Bronchial epithelial cell (primary cell): ENCODE data around the gene LYZL4. TPM values are rescaled to one million over a fixed set of nuclear protein-coding genes. Genes with fewer than 3 reads are reported as not detected.

Experiments
- DNase-seq: peaks from one replicate; pipeline ENCODE4 v3.0.0-alpha.2; 2010; ENCODE audit warnings: low read depth
- FAIRE-seq: peaks from 2 replicates; lab custom pipeline; 2011; peaks lifted over from hg19 to GRCh38; lab: Jason Lieb, UNC
- H3K27me3 ChIP-seq: 2 replicates; pipeline ENCODE4 v1.5.1; 2011; ENCODE audit warnings: low read length; ENCODE audit not compliant: control insufficient read depth, insufficient read depth
- H3K36me3 ChIP-seq: 2 replicates; pipeline ENCODE4 v1.5.1; 2011; ENCODE audit warnings: low read length; ENCODE audit not compliant: control insufficient read depth, insufficient read depth
- H3K4me3 ChIP-seq: 2 replicates; pipeline ENCODE4 v1.5.1; 2011; ENCODE audit warnings: mild to moderate bottlenecking, low read depth, low read length, control low read depth
- total RNA-seq: library from RNA; depleted of rRNA; stranded (reverse); fragments of >200 nt; gene quantifications from 2 replicates; pipeline ENCODE4 v1.2.1, GENCODE V29; 2014
- TF ChIP-seq, protein P1 (sequence below): IDR thresholded peaks from 2 replicates; pipeline ENCODE4 v1.5.1; 2011; ENCODE audit warnings: mild to moderate bottlenecking, moderate library complexity, low read length, control low read depth, inconsistent platforms; ENCODE audit not compliant: insufficient read depth, severe bottlenecking

The LYZL4 gene
- total RNA-seq, 1 donor from 2014 or later: not detected

DNA sequence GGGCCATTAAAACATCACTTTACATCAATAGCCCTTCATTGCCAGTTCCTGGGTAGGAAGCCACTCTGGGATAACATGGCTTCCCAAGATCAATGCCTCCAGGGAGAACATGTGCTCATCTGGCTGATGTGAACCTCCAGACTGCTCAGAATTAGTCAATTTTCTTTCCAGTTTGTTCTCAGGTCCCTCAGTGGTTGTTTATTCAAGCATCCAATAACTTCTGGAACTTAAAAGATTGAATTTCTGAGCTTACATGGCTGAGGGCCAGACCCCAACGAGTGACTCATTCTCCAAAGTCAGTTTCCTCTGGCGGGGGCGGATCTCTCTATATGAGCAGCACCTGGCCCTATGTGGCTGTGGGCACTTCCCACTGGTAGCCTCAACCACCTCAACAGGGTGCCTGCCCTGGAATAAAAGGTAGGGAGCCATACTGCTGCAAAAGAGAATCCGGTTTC lies 34.0 kb downstream of the LYZL4 start:
- FAIRE-seq (no peak), DNase-seq (peak; percentile 89)
- Histone ChIP-seq H3K36me3 (no peaks in the 10 kb centered on the region), H3K27me3 (peaks cover 2% of the 10 kb centered on the region), H3K4me3 (no peak overlapping the region)
- TF ChIP-seq, protein P1, sequence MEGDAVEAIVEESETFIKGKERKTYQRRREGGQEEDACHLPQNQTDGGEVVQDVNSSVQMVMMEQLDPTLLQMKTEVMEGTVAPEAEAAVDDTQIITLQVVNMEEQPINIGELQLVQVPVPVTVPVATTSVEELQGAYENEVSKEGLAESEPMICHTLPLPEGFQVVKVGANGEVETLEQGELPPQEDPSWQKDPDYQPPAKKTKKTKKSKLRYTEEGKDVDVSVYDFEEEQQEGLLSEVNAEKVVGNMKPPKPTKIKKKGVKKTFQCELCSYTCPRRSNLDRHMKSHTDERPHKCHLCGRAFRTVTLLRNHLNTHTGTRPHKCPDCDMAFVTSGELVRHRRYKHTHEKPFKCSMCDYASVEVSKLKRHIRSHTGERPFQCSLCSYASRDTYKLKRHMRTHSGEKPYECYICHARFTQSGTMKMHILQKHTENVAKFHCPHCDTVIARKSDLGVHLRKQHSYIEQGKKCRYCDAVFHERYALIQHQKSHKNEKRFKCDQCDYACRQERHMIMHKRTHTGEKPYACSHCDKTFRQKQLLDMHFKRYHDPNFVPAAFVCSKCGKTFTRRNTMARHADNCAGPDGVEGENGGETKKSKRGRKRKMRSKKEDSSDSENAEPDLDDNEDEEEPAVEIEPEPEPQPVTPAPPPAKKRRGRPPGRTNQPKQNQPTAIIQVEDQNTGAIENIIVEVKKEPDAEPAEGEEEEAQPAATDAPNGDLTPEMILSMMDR: no peak

DNA sequence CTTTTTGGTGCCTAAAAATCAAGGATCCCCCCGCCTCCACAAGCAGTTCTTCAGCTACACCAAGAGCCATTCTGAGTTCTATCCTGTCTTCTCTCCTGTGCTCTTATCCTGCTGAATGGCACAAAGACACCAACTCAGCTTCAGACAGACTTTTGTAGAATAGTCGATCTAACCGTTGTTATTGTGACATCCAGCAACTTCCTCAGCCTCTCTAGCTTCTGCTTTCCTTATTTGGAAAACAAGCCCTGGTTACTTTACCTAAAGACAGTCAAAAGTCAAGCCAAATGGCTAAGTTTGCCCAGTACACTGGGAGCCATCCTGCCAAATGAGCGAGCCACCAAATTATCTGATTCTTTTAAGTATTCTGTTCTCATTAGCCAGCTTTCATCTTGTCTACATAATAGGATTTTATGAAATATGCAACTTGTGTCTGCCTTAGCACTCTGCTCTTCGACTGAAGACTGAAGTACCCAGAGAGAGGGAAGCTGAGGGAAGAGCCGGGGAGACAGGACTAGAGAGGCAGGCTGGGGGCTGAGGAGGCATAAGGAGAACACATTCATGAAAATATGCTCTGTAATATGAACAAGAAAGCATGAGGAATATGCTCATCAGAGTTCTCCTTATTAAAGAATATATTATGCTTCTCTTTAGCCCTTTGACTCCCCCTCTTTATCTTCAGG lies 35.1 kb downstream of the LYZL4 start:
- TF ChIP-seq, protein P1: no peak
- peaks cover 2% of the 10 kb centered on the region for H3K27me3 ChIP-seq
- no peaks in the 10 kb centered on the region for H3K36me3 ChIP-seq
- no peak overlapping the region for H3K4me3 ChIP-seq
- no peak for DNase-seq
- FAIRE-seq: no peak

DNA sequence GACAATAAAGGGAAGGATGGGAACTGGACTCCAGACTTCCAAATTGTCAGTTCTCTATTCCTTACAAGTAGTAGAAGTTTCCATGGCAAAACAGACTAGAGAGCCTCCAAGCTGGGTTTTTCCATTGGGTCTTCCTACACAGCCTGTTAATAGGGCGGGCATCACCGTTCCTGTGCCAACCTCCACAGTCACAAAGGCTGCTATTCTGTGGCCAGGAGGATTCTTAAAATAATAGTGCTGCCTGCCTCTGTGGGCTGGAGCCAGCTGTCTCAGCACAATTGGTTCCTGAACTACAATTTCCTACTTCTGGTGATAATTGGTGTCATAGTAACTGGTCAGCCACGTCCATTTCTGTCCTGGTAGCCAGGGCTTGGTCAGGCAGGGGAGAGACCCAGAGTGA lies 38.6 kb downstream of the LYZL4 start:
- Histone ChIP-seq H3K27me3 (peaks cover 3% of the 10 kb centered on the region), H3K4me3 (no peak overlapping the region), H3K36me3 (no peaks in the 10 kb centered on the region)
- FAIRE-seq (no peak), DNase-seq (no peak)
- TF ChIP-seq, protein P1: no peak

DNA sequence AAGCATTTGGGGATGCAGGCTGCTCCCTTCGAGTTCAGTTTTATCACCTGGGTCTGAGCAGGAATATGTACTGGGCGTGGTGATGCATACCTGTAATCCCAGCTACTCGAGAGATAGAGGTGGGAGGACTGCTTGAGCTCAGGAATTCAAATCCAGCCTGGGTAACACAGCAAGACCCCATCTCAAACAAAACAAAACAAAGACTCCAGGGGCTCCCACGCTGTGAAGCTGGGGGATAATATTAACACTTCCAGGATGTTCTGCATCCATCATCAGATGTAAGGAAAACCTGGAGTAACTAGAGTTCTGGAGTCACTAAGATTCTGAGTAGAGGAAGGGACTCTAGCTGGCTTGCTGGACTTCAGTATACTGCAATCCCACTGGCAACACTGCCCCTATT lies 40.6 kb downstream of the LYZL4 start:
- no peaks in the 10 kb centered on the region for H3K36me3 ChIP-seq
- DNase-seq: no peak
- no peak for FAIRE-seq
- TF ChIP-seq, protein P1: no peak
- peaks cover 3% of the 10 kb centered on the region for H3K27me3 ChIP-seq
- no peak overlapping the region for H3K4me3 ChIP-seq

DNA sequence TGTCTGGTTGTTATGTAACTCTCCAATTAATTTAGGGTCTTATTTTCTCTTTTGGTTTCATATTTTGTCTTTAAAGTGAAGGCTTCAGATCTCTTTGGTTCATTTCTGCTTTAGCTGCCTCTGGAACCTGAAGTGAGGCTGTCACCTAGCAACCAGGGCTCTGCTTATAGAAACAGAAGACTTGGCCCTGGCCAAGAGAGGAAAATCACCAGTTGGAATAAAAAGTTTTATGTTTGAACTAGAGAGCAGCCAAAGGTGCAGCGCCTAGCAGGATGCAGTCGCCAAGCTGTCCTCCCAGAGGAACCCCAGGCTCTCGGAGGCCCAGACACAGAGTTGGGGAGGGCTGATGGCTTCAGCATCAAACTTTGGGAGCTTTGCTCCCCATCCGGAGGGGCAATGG lies 41.1 kb downstream of the LYZL4 start:
- TF ChIP-seq, protein P1: no peak
- Histone ChIP-seq H3K27me3 (peaks cover 3% of the 10 kb centered on the region), H3K4me3 (no peak overlapping the region), H3K36me3 (no peaks in the 10 kb centered on the region)
- DNase-seq: no peak
- no peak for FAIRE-seq

DNA sequence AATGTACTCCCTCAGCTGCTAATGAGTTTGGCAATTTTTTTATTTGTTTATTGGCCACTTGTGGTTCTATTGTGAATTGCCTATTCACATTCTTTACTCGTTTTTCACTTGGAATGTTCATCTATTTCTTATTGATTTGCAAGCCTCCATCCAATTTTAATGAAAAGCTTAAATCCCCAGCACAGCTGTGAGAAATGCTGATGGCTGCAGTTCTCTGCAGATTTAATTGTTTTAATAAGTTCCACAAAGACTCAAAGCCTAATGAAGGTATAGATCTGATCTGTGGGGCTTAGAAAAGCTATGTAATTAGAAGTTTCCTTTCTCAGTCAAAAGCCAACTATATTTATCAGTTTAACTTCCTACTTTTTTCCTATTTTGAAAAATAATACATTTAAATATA lies 41.5 kb downstream of the LYZL4 start:
- no peak overlapping the region for H3K4me3 ChIP-seq
- no peaks in the 10 kb centered on the region for H3K36me3 ChIP-seq
- peaks cover 3% of the 10 kb centered on the region for H3K27me3 ChIP-seq
- TF ChIP-seq, protein P1: no peak
- FAIRE-seq: no peak
- DNase-seq: no peak
